Measurements from ENCODE around the gene AKAP7.

DNA sequence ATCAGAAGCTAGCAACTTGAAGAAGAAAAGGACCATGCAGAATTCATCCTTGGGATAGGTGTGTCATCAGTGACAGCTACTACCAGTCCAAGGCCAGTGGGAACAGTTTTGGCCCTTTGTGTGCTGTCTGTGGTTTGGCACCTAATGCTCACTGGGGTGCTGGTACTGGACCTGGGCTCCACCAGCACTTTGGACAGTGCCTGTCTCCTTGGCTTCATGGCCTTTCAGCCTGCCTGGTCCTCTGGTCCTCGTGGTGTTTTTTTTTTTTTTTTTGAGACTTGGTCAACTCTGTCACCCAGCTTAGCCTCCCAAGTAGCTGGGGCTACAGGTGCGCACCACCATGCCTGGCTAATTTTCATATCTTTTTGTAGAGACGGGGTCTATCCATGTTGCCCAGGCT, 56.3 kb downstream of the AKAP7 start:
- no peak for TF ChIP-seq CEBPB (IDR thresholded peaks at IDR 0.05; ENCODE audit: low read depth)
- TF ChIP-seq, protein P1, sequence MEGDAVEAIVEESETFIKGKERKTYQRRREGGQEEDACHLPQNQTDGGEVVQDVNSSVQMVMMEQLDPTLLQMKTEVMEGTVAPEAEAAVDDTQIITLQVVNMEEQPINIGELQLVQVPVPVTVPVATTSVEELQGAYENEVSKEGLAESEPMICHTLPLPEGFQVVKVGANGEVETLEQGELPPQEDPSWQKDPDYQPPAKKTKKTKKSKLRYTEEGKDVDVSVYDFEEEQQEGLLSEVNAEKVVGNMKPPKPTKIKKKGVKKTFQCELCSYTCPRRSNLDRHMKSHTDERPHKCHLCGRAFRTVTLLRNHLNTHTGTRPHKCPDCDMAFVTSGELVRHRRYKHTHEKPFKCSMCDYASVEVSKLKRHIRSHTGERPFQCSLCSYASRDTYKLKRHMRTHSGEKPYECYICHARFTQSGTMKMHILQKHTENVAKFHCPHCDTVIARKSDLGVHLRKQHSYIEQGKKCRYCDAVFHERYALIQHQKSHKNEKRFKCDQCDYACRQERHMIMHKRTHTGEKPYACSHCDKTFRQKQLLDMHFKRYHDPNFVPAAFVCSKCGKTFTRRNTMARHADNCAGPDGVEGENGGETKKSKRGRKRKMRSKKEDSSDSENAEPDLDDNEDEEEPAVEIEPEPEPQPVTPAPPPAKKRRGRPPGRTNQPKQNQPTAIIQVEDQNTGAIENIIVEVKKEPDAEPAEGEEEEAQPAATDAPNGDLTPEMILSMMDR (IDR thresholded peaks at IDR 0.05 in 2 of 3, conservative IDR thresholded peaks at IDR 0.05 in 1 of 3; ENCODE audit: borderline replicate concordance in 1 of 3, insufficient read depth in 1 of 3, low read depth in 2 of 3, low read length in 2 of 3), result no peak
- TF ChIP-seq SRF (IDR thresholded peaks at IDR 0.05; ENCODE audit: low read depth), result no peak
- no peak for TF ChIP-seq POLR2AphosphoS5 (IDR thresholded peaks at IDR 0.05; ENCODE audit: low read depth, low read length)
- no peak for TF ChIP-seq POLR2A (IDR thresholded peaks at IDR 0.05; ENCODE audit: borderline replicate concordance, extremely low read depth, insufficient read depth, insufficient read length)
- TF ChIP-seq EZH2 (IDR thresholded peaks at IDR 0.05), result no peak
- TF ChIP-seq, protein P2, sequence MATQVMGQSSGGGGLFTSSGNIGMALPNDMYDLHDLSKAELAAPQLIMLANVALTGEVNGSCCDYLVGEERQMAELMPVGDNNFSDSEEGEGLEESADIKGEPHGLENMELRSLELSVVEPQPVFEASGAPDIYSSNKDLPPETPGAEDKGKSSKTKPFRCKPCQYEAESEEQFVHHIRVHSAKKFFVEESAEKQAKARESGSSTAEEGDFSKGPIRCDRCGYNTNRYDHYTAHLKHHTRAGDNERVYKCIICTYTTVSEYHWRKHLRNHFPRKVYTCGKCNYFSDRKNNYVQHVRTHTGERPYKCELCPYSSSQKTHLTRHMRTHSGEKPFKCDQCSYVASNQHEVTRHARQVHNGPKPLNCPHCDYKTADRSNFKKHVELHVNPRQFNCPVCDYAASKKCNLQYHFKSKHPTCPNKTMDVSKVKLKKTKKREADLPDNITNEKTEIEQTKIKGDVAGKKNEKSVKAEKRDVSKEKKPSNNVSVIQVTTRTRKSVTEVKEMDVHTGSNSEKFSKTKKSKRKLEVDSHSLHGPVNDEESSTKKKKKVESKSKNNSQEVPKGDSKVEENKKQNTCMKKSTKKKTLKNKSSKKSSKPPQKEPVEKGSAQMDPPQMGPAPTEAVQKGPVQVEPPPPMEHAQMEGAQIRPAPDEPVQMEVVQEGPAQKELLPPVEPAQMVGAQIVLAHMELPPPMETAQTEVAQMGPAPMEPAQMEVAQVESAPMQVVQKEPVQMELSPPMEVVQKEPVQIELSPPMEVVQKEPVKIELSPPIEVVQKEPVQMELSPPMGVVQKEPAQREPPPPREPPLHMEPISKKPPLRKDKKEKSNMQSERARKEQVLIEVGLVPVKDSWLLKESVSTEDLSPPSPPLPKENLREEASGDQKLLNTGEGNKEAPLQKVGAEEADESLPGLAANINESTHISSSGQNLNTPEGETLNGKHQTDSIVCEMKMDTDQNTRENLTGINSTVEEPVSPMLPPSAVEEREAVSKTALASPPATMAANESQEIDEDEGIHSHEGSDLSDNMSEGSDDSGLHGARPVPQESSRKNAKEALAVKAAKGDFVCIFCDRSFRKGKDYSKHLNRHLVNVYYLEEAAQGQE (IDR thresholded peaks at IDR 0.05; ENCODE audit: low read depth), result no peak
- TF ChIP-seq SIN3A (IDR thresholded peaks at IDR 0.05; ENCODE audit: low read depth), result no peak
